AML-193 (cell line): ENCODE data around the gene MBD3L4.
"Not testable (repeated sequence)": the region's sequence is repeated elsewhere in the genome, so short reads cannot be mapped to it uniquely, and the experiment has no call there.

ENCODE experiments used
- DNase-seq, 2 experiments: peaks; one replicate each; lab custom pipeline; 2025; lab: John Stamatoyannopoulos, UW

The MBD3L4 gene

DNA sequence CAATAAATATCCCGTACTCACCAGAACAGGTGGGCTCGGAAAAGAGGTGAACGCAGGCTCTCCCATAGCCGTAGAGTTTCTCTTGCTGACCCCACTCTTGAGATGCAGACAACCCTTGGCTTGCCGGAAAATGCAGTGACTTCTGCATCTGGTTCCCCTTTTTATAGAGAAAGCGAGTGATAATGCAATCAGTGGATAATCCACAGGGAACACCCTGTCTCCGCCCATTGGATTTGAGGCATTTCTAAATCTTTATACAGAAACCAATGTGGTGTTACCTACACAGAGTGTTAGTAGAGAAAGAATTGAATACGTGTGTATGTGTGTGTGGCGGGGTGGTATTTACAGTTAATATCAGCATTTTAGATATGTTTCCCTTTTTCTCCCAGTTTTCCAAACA lies at the start of gene MBD3L4:
TSS of gene MBD3L4 (minus strand) at position 101 of the 400 bp plus-strand sequence. CDS start at position 66, 35 bp downstream.
- DNase-seq: not testable (repeated sequence)

DNA sequence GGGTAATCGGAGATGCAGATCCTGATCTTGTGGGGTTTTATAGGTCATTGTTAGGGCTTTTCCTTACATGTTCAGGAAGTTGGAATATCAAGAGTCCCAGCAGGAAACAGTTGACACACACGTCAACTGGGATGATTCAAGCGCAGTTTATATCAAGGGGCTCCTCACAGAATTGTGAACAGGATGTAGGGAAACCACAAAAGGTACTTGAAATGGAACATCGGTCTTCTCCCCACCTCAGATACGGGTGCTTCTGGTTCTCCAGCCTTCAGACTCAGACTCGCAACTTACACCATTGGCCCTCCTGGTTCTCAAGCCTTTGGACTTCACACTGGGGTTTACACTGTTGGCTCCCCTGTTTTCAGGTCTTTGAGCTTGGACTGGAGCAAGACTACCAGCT lies 49.0 kb upstream of the MBD3L4 start:
- DNase-seq: no peak

DNA sequence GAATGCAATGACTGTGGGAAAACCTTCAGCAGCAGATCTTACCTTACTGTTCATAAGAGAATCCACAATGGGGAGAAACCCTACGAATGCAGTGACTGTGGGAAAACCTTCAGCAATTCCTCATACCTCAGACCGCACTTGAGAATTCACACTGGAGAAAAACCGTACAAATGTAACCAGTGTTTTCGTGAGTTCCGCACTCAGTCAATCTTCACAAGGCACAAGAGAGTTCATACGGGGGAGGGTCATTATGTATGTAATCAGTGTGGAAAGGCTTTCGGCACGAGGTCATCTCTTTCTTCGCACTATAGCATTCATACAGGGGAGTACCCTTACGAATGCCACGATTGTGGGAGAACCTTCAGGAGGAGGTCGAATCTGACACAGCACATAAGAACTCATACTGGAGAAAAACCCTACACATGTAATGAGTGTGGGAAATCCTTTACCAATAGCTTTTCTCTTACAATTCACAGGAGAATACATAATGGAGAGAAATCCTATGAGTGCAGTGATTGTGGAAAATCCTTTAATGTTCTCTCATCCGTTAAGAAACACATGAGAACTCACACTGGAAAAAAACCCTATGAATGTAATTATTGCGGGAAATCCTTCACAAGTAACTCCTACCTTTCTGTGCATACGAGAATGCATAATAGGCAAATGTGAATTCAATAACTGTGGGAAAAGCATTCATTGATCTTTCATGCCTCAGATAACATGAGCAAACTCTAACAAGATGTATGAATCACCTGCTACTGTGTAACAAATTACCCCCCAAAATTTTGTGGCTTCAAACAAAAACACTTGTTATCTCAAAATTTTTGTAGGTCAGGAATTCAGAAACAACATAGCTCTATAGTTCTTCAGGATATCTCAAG lies 43.3 kb upstream of the MBD3L4 start:
- no peak for DNase-seq

DNA sequence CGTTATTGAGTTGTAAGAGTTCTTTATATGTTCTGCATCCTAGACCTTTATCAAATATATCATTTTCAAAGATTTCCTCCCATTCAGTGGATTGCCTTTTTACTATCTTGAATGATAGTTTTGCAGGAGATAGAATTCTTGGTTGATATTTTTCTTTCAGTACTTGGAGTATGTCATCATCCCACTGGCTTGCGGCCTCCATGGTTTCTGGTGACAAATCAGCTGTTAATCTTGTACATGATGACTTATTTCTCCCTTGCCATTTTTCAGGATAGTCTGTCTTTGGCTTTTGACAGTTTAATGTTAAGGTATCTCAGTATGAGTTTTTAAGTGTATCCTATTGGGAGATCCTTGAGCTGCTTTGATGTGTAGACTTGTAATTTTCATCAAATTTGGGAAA lies 38.0 kb upstream of the MBD3L4 start:
- no peak for DNase-seq

DNA sequence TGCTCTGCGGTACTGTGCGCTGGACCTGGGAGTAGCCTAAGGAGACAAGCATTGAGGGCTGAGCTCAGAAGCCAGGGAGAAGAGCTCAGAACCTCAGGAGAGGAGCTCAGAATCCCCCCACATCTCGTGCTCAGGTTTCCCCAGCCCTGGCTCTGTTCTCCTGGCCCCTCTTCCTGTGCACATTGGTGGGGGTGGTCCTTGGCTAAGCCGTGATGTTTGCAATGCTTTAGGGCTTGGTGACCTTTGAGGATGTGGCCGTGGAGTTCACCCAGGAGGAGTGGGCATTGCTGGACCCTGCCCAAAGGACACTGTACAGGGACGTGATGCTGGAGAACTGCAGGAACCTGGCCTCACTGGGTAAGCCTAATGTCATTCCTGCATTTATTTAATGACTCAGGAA lies 36.2 kb upstream of the MBD3L4 start:
- no peak for DNase-seq

DNA sequence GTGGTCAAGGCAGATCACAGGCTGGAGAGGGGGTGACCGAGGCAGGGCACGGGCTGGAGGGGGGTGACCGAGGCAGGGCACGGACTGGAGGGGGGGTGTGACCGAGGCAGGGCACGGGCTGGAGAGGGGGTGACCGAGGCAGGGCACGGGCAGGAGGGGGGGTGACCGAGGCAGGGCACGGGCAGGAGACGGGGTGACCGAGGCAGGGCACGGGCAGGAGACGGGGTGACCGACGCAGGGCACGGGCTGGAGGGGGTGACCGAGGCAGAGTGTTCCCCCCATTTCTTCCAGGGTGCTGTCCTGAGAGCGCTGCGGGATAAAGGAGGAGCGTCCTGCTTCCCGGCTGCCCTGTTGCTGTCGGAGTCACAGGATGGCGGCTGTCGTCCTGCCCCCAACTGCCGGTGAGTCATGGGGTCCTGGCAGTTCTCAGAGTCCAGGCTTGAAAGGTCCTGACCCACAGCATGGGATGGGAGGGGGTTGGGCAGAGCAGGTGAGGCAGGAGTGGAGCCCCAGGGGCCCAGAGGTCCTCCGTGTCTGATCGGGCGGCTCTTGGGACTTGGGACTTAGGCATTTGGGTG lies 34.8 kb upstream of the MBD3L4 start:
- DNase-seq: no peak

DNA sequence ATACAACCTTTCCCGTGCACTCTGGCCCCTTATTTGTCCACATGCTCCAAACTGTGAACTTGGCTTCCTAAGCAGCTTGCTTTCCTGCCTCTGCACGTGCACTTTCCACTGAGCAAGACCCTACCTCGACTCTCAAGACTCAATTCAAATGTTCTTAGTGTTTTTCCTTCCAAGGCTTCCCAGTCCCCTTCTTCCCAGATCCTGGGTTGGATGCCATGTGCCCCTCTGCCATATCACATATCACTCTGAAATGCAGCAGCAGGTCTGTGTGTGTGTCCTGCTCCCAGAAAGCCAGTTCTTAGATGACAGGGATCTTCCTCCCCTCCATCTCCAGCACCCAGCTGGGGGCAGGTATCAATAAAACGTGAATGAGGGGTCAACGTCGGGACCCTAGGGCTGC lies 32.6 kb upstream of the MBD3L4 start:
- DNase-seq: no peak

DNA sequence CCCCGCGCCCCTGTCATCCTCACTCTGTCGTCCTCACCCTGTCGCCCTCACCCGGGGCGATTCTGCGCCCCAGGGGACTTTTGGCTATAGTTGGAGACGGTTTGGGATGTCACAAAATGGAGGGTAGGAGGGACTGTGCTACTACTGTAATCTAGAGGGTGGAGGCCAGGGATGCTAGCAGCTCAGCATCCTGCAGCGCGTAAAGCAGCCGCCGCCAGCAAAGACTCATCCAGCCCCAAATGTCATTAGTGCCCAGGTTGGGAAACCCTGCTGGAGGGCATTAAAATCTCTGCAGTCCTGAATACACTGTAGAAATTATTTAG lies 29.9 kb upstream of the MBD3L4 start:
- DNase-seq: no peak

DNA sequence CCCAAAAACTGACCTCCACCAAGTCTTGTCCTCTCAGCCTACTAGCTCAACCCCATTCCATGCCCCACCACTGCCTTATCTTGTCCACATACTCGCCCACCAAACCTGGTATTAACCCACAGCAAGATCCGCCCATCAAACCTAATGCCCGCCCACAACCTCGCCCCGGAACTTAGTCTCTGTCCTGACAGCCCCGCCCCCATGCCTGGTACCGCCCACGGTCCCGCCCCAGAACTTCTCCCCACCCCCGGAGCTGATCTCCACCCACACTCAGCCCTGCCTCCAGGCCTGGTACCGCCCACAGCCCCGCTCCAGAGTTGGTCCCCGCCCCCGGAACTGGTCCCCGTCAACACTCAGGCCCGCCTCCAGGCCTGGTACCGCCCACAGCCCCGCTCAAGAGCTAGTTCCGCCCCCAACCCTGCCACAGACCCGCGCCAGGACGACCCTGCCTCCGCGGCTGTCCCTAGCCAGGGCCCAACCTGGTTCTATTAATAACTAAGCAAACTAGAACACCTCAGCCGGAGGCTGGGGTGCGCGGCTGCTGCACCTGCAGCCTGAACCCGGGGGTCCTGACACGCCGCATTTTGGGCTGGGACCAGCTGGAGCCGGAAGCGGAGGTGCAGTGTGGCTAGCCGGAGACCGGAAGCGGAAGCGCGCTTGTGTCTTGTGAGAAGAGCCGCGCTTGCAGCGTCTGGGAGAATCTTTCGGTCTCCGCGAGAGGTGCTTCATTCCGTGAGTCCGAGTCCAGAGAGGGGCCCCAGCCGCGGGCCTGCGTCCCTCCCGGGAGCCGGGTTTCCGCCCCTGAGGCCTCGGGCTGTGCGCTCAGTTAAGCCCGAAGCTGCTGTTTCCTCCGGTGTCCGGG lies 29.3 kb upstream of the MBD3L4 start, which contains the start of gene ZNF557:
TSS of gene ZNF557 (plus strand) at position 662 of the 862 bp plus-strand sequence. CDS start 5,372 bp downstream, outside the sequence.
- peak; percentile 88 to 93 for DNase-seq

DNA sequence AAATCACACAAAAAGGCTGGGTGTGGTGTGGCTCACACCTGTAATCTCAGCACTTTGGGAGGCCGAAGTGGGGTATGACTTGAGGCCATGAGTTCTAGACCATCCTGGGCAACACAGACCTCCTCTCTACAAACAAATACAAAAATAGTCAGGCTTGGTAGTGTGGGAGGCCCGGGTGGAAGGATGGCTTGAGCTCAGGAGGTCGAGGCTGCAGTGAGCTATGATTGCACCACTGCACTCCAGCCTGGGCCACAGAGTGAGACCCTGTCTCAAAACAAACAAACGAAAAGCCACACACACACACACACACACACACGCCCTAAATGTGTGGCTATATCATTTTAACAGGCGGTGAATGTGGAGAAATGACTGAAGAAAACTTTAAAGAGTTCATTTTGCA lies 28.6 kb upstream of the MBD3L4 start:
- no peak for DNase-seq

DNA sequence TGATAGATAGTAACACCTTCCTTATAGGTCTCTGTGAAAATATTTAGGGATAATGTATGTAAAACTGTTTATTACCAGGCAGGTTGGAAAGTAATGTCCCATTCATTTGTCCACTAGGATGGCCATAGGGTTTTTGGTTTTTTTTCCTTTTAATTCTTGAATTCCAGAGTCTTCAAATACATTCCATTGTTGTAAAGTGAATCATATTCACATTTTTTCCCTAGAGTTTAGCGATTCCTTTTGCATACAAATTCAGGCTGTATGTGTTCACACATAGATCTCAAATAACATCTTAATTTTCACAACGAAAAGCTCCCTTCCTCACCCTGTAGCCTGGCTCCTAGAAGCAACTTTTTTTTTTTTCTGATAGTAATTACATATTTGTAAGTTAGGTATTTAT lies 27.7 kb upstream of the MBD3L4 start:
- DNase-seq: no peak

DNA sequence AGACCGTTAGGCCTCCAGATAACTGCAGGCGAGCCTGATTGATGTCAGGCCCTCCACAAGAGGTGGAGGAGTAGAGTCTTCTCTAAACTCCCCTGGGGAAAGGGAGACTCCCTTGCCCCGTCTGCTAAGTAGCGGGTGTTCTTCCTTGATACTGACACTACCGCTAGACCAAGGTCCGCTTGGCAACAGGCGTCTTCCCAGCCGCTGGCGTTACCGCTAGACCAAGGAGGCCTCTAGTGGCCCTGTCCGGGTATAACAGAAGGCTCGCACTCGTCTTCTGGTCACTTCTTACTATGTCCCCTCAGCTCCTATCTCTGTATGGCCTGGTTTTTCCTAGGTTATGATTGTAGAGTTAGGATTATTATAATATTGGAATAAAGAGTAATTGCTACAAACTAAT lies 27.1 kb upstream of the MBD3L4 start:
- DNase-seq: not testable (repeated sequence)

DNA sequence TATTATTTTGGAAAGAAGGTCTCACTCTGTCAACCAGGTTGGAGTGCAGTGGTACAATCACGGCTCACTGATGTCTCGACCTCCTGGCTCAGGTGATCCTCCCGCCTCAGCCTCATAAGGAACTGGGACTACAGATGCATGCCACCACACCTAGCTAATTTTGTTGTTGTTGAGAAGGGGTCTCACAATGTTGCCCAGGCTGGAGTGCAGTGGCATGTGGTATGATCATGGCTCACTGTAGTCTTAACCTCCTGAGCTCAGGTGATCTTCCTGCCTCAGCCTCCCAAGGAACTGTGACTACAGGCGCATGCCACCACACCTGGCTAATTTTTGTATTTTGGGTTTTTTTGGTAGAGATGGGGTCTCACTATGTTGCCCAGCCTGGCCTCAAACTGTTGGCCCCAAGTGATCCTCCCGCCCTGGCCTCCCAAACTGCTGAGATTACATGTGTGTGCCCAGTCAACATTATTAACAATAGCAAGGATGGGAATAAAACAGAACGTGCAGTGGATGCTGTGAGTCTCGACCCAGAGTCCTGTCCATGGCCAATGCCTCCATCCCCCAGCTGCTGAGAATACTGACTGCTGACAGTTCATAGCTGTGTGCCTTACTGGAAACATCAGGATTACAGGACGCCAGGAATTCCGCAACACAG lies 23.9 kb upstream of the MBD3L4 start:
- DNase-seq: no peak

DNA sequence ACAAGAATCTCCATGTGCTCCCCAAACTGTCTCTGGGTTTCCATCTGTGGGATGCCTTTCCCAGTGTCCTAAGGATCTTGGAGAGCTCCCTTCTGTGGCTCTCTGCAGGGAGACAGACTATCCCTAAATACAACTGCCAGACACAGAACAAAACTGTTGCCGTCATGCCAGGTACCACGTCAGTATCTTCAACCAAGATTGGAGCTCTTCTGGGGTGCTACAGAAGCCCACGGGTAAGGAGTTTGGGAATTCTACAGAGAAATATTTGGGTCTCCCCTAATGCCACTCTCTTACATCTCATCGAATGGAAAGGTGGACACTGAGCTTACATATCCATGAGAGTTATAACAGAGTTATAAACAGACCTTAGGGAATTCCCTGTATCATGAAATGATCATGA lies 23.4 kb upstream of the MBD3L4 start:
- no peak for DNase-seq

DNA sequence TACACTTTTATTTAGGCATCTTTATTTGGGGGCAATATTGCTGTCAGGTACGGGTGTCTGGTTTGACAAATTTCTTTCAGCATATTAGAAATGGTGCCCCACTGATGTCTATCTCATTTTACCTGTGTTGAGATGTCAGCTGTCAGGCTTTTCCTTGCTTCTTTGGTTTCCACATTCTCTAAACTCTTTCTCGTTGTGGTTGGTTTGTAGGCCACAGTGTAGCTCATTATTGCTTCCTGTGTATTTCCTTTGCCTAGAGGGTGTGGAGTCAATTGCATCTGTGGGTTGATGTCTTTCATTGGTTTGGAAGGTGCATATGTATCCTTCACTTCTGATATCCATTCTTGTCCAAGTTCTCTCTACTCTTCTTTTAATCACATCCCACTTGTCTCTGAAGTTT lies 20.0 kb upstream of the MBD3L4 start:
- DNase-seq: not testable (repeated sequence)

DNA sequence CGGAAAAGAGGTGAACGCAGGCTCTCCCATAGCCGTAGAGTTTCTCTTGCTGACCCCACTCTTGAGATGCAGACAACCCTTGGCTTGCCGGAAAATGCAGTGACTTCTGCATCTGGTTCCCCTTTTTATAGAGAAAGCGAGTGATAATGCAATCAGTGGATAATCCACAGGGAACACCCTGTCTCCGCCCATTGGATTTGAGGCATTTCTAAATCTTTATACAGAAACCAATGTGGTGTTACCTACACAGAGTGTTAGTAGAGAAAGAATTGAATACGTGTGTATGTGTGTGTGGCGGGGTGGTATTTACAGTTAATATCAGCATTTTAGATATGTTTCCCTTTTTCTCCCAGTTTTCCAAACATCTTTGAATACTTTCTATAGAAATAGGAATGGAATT lies 18.6 kb upstream of the MBD3L4 start, which contains the start of gene MBD3L3:
TSS of gene MBD3L3 (minus strand) at position 101 of the 400 bp plus-strand sequence. CDS start at position 30, 71 bp downstream.
- not testable (repeated sequence) for DNase-seq

DNA sequence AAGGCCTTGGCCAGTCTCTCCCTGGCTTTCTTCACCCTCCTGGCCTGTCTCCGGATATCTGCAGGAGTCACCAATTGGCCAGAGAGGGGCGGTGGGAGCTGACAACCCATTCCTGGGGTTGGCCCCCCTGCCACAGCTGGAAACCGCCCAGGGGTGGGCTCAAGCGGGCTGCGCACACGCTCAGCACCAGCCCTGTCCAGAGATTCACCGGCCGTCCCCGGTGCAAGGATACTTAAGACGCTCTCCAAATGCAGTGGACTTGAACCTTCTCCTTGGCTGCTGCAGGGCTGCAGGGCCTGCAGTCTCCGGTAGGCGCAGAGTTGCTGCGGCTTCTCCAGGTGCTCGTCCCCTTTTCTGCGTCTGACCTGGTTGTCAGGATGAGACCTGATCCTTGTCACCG lies 16.4 kb upstream of the MBD3L4 start:
- not testable (repeated sequence) for DNase-seq

DNA sequence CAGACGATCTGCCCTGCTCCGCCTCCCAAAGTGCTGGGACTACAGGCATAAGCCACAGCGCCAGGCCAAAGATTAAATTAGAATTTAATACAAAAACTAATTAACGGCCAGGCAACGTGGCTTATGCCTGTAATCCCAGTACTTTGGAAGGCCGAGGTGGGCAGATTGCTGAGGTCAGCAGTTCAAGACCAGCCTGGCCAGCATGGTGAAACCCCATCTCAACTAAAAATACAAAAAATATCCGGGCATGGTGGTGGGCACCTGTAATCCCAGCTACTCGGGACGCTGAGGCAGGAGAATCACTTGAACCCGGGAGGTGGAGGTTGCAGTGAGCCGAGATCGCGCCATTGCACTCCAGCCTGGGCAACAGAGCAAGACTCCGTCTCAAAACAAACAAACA lies 15.7 kb upstream of the MBD3L4 start:
- not testable (repeated sequence) for DNase-seq

DNA sequence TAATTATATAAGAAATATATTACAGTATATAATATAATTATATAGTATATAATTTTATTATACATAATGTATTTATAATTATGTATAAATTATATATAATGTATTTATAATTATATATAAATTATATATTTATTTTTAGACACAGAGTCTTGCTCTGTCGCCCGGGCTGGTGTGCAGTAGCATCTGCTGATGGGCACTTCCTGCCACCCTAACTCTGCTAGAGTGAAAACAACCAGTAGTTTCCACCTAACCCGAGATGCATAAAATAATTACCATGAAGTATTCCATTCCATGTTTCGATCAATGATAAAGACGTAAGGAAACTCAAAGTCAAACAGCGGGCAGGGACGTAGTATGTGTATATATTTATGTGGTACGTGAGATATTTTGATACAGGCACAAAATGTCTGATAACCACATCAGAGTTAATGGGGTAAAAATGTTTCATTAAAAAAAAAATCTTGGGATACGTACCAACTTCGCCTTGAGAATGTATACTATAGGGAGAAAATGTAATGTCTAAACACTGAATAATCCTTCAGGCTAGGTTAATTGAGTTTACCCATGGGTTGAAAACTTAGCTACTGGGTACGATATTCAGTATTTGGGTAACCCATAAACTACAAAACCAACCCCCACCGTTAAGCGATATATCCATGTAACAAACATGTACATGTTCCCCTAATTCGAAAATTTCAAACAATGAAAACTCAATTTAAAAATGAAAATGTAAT lies 14.8 kb upstream of the MBD3L4 start:
- DNase-seq: not testable (repeated sequence)

DNA sequence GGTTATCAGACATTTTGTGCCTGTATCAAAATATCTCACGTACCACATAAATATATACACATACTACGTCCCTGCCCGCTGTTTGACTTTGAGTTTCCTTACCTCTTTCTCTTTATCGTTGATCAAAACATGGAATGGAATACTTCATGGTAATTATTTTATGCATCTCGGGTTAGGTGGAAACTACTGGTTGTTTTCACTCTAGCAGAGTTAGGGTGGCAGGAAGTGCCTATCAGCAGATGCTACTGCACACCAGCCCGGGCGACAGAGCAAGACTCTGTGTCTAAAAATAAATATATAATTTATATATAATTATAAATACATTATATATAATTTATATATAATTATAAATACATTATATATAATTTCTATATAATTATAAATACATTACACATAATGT lies 12.9 kb upstream of the MBD3L4 start:
- not testable (repeated sequence) for DNase-seq

DNA sequence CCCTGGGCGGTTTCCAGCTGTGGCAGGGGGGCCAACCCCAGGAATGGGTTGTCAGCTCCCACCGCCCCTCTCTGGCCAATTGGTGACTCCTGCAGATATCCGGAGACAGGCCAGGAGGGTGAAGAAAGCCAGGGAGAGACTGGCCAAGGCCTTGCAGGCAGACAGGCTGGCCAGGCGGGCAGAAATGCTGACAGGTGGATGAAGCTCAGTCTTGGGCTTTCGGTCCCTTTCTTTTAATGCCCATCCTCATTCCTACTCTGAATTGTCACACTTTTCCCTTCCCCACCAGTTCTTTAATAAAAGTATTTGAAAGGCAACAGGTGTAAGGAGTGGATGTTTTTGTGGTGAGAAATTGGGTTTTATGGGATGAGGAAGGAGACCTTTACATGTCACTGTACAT lies 11.4 kb upstream of the MBD3L4 start:
- not testable (repeated sequence) for DNase-seq
